HepG2 (cell line): ENCODE measurements around the gene ITGA2. TPM values are rescaled to one million over a fixed set of nuclear protein-coding genes. Genes with fewer than 3 reads are reported as not detected.

Source experiments
- CENPT ChIP-seq: sonication (generic); formaldehyde crosslinking; IDR thresholded peaks from 2 replicates; pipeline ENCODE4 v1.8.0; 2022; ENCODE audit warnings: low read depth, mild to moderate bottlenecking, moderate library complexity, missing genetic modification reagents
- KDM5B ChIP-seq: sonication (generic); formaldehyde crosslinking; IDR thresholded peaks from 2 replicates; pipeline ENCODE4 v1.4.0; 2020; ENCODE audit warnings: missing genetic modification reagents, mild to moderate bottlenecking, borderline replicate concordance
- KLF12 ChIP-seq: sonication (generic); formaldehyde crosslinking; IDR thresholded peaks from 2 replicates; pipeline ENCODE4 v1.4.0; 2020; ENCODE audit warnings: missing genetic modification reagents, borderline replicate concordance
- KLF16 ChIP-seq, 2 experiments: sonication (generic) in 1 of 2; formaldehyde crosslinking in 1 of 2; IDR thresholded peaks; 2 replicates each; pipeline versions ENCODE4 v1.6.1 to v1.8.0; 2016 to 2023; ENCODE audit warnings: missing genetic modification reagents in 2 of 2, missing compliant biosample characterization in 1 of 2
- NFIC ChIP-seq: IDR thresholded peaks from 2 replicates; pipeline ENCODE4 v1.6.1; 2012; ENCODE audit warnings: mild to moderate bottlenecking, low read length, inconsistent platforms
- RFX3 ChIP-seq: IDR thresholded peaks from 2 replicates; pipeline ENCODE4 v1.6.1; 2016; ENCODE audit warnings: missing biosample characterization, missing genetic modification reagents
- RNF2 ChIP-seq: fragments of 450-650 bp; conservative IDR thresholded peaks from 2 replicates; pipeline ENCODE4 v1.6.1; 2016; ENCODE audit warnings: low read depth
- TARDBP ChIP-seq: sonication (generic); formaldehyde crosslinking; IDR thresholded peaks from 2 replicates; pipeline ENCODE4 v1.8.0; 2022; ENCODE audit warnings: mild to moderate bottlenecking, missing genetic modification reagents
- TOE1 ChIP-seq: sonication (generic); formaldehyde crosslinking; IDR thresholded peaks from 2 replicates; pipeline ENCODE4 v1.4.0; 2020; ENCODE audit warnings: mild to moderate bottlenecking, missing genetic modification reagents
- YEATS2 ChIP-seq: sonication (generic); formaldehyde crosslinking; IDR thresholded peaks from 2 replicates; pipeline ENCODE4 v1.4.0; 2020; ENCODE audit warnings: missing genetic modification reagents, borderline replicate concordance
- ZNF329 ChIP-seq: sonication (generic); formaldehyde crosslinking; IDR thresholded peaks from 2 replicates; pipeline ENCODE4 v1.9.0; 2021; ENCODE audit warnings: low read depth, mild to moderate bottlenecking, missing genetic modification reagents
- polyA plus RNA-seq, 8 experiments: library from polyadenylated mRNA; depleted of rRNA in 3 of 8; stranded (reverse) in 7 of 8; unstranded in 1 of 8; fragments of >200 nt; fragmentation: Illumina TruSeq in 4 of 8; extraction: Trizol in 4 of 8; gene quantifications; 2 replicates each; pipeline versions ENCODE4 v1.2.1 to v1.2.3, GENCODE V29; 2011 to 2016; ENCODE audit warnings: low read depth in 4 of 8, missing spikeins in 1 of 8, mixed read lengths in 1 of 8; ENCODE audit not compliant: insufficient read depth in 1 of 8
- total RNA-seq, 5 experiments: library from RNA; depleted of rRNA; stranded (reverse); fragments of >200 nt; fragmentation: Illumina TruSeq; extraction: Trizol; gene quantifications; 2 replicates each; pipeline ENCODE4 v1.2.3, GENCODE V29; 2016; ENCODE audit warnings: low read depth in 1 of 5
- TF ChIP-seq, protein P1 (sequence below): sonication (generic); formaldehyde crosslinking; IDR thresholded peaks from 2 replicates; pipeline ENCODE4 v1.5.1; 2020; ENCODE audit warnings: mild to moderate bottlenecking, missing genetic modification reagents, borderline replicate concordance
- TF ChIP-seq, protein P2 (sequence below): IDR thresholded peaks from 2 replicates; pipeline ENCODE4 v1.6.1; 2018; ENCODE audit warnings: missing genetic modification reagents, mild to moderate bottlenecking, missing compliant biosample characterization
- TF ChIP-seq, protein P3 (sequence below): sonication (generic); formaldehyde crosslinking; IDR thresholded peaks from 2 replicates; pipeline ENCODE4 v1.5.1; 2020; ENCODE audit warnings: missing genetic modification reagents, mild to moderate bottlenecking, borderline replicate concordance
- TF ChIP-seq, protein P4 (sequence below): sonication (generic); formaldehyde crosslinking; IDR thresholded peaks from 2 replicates; pipeline ENCODE4 v1.4.0; 2020; ENCODE audit warnings: missing genetic modification reagents, borderline replicate concordance

The ITGA2 gene
- total and polyA plus RNA-seq, 2 of the 13 experiments (the other 11 are each of a cell fraction or from before 2014, with no cell fraction given): 15.8 to 58.3 TPM

DNA sequence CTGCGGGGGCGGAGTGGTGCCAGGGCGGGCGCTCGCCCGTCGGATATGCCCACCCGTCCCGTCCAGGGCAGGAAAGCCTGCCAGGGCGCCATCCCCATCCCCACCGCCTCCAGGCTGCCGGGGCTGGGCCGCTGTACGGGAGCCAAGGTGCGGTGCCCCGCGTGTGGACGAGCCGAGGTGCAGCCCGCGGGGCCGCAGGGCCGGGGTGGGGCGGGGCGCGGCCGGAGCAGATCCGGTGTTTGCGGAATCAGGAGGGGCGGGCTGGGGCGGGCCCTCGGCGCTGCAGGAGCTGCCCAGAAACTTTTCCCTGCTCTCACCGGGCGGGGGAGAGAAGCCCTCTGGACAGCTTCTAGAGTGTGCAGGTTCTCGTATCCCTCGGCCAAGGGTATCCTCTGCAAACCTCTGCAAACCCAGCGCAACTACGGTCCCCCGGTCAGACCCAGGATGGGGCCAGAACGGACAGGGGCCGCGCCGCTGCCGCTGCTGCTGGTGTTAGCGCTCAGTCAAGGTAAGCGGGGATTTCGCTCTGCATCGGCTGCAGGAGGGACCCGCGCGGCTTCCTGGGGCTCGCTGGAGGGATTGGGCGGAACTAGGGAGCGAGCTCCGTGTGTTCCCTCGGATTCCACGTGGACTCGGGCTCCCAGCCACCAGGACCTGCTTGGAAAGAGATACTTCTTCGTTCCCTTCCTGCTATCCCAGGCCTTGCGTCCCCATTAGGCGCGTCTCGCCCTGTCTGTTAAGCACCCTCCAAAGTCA is at the start of gene ITGA2 (continued):
- TF ChIP-seq, protein P1, sequence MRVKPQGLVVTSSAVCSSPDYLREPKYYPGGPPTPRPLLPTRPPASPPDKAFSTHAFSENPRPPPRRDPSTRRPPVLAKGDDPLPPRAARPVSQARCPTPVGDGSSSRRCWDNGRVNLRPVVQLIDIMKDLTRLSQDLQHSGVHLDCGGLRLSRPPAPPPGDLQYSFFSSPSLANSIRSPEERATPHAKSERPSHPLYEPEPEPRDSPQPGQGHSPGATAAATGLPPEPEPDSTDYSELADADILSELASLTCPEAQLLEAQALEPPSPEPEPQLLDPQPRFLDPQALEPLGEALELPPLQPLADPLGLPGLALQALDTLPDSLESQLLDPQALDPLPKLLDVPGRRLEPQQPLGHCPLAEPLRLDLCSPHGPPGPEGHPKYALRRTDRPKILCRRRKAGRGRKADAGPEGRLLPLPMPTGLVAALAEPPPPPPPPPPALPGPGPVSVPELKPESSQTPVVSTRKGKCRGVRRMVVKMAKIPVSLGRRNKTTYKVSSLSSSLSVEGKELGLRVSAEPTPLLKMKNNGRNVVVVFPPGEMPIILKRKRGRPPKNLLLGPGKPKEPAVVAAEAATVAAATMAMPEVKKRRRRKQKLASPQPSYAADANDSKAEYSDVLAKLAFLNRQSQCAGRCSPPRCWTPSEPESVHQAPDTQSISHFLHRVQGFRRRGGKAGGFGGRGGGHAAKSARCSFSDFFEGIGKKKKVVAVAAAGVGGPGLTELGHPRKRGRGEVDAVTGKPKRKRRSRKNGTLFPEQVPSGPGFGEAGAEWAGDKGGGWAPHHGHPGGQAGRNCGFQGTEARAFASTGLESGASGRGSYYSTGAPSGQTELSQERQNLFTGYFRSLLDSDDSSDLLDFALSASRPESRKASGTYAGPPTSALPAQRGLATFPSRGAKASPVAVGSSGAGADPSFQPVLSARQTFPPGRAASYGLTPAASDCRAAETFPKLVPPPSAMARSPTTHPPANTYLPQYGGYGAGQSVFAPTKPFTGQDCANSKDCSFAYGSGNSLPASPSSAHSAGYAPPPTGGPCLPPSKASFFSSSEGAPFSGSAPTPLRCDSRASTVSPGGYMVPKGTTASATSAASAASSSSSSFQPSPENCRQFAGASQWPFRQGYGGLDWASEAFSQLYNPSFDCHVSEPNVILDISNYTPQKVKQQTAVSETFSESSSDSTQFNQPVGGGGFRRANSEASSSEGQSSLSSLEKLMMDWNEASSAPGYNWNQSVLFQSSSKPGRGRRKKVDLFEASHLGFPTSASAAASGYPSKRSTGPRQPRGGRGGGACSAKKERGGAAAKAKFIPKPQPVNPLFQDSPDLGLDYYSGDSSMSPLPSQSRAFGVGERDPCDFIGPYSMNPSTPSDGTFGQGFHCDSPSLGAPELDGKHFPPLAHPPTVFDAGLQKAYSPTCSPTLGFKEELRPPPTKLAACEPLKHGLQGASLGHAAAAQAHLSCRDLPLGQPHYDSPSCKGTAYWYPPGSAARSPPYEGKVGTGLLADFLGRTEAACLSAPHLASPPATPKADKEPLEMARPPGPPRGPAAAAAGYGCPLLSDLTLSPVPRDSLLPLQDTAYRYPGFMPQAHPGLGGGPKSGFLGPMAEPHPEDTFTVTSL: no peak
- TF ChIP-seq TARDBP (CRISPR knock-in tag) (0 out of 2 replicates have a peak, but pooled peaks have one; percentile 19), TOE1 (no peak), RNF2 (no peak), ZNF329 (CRISPR knock-in tag) (no peak), KLF12 (CRISPR knock-in tag) (no peak), RFX3 (CRISPR knock-in tag) (no peak), NFIC (no peak), CENPT (CRISPR knock-in tag) (peak; percentile 8; the same call in 1 of the 2 replicates), KLF16 (CRISPR knock-in tag; IDR thresholded peaks at IDR 0.05) (peak; percentile 34 to 70; a peak in 1 of 4 replicates), YEATS2 (CRISPR knock-in tag) (0 out of 2 replicates have a peak, but pooled peaks have one; percentile 5), KDM5B (CRISPR knock-in tag) (peak; percentile 64; the same call in 1 of the 2 replicates)
- TF ChIP-seq, protein P2, sequence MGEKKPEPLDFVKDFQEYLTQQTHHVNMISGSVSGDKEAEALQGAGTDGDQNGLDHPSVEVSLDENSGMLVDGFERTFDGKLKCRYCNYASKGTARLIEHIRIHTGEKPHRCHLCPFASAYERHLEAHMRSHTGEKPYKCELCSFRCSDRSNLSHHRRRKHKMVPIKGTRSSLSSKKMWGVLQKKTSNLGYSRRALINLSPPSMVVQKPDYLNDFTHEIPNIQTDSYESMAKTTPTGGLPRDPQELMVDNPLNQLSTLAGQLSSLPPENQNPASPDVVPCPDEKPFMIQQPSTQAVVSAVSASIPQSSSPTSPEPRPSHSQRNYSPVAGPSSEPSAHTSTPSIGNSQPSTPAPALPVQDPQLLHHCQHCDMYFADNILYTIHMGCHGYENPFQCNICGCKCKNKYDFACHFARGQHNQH (CRISPR knock-in tag): peak; percentile 56
- TF ChIP-seq, protein P3, sequence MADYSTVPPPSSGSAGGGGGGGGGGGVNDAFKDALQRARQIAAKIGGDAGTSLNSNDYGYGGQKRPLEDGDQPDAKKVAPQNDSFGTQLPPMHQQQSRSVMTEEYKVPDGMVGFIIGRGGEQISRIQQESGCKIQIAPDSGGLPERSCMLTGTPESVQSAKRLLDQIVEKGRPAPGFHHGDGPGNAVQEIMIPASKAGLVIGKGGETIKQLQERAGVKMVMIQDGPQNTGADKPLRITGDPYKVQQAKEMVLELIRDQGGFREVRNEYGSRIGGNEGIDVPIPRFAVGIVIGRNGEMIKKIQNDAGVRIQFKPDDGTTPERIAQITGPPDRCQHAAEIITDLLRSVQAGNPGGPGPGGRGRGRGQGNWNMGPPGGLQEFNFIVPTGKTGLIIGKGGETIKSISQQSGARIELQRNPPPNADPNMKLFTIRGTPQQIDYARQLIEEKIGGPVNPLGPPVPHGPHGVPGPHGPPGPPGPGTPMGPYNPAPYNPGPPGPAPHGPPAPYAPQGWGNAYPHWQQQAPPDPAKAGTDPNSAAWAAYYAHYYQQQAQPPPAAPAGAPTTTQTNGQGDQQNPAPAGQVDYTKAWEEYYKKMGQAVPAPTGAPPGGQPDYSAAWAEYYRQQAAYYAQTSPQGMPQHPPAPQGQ (CRISPR knock-in tag): no peak
- TF ChIP-seq, protein P4, sequence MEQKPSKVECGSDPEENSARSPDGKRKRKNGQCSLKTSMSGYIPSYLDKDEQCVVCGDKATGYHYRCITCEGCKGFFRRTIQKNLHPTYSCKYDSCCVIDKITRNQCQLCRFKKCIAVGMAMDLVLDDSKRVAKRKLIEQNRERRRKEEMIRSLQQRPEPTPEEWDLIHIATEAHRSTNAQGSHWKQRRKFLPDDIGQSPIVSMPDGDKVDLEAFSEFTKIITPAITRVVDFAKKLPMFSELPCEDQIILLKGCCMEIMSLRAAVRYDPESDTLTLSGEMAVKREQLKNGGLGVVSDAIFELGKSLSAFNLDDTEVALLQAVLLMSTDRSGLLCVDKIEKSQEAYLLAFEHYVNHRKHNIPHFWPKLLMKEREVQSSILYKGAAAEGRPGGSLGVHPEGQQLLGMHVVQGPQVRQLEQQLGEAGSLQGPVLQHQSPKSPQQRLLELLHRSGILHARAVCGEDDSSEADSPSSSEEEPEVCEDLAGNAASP (CRISPR knock-in tag): no peak
